NCI-H69 (cell line): ENCODE measurements around the gene KLK15.

Experiments
- DNase-seq: peaks from one replicate; lab custom pipeline; 2025; lab: John Stamatoyannopoulos, UW

Gene KLK15

GRCh38 chr19:50833117-50833801 is at the start of gene KLK15:
TSS of gene KLK15 (minus strand) at chr19:50833574. CDS start at chr19:50831492, 2,082 bp downstream.
- no peak for DNase-seq

- DNase-seq = no peak
These were observed 48.8 kb upstream of the KLK15 start for GRCh38 chr19:50882188-50882587.

GRCh38 chr19:50880241-50880640 is 46.9 kb upstream of the KLK15 start:
- no peak for DNase-seq

GRCh38 chr19:50878851-50879250 is 45.5 kb upstream of the KLK15 start:
- DNase-seq = no peak

GRCh38 chr19:50877338-50877737 is 44.0 kb upstream of the KLK15 start:
- DNase-seq = peak; percentile 86

- peak; percentile 73 for DNase-seq
These were observed 43.1 kb upstream of the KLK15 start for GRCh38 chr19:50876456-50876855.

- DNase-seq = peak; percentile 14
These were observed 42.5 kb upstream of the KLK15 start for GRCh38 chr19:50875795-50876422.

GRCh38 chr19:50874211-50874610 is 40.8 kb upstream of the KLK15 start:
- no peak for DNase-seq

- no peak for DNase-seq
These were observed 39.7 kb upstream of the KLK15 start, which contains the start of gene KLK2 for GRCh38 chr19:50873056-50873455. TSS of gene KLK2 (plus strand) at chr19:50873439. CDS start at chr19:50873474, 35 bp downstream.

- peak; percentile 45 for DNase-seq
These were observed 37.2 kb upstream of the KLK15 start for GRCh38 chr19:50870417-50871089.

- no peak for DNase-seq
These were observed 36.1 kb upstream of the KLK15 start for GRCh38 chr19:50869479-50869878.

GRCh38 chr19:50861496-50862286 is 28.3 kb upstream of the KLK15 start:
- no peak for DNase-seq

- no peak for DNase-seq
These were observed 27.6 kb upstream of the KLK15 start for GRCh38 chr19:50861010-50861409.

- no peak for DNase-seq
These were observed 26.5 kb upstream of the KLK15 start for GRCh38 chr19:50859849-50860248.

GRCh38 chr19:50858886-50859285 is 25.5 kb upstream of the KLK15 start:
- peak; percentile 96 for DNase-seq

GRCh38 chr19:50857366-50857765 is 24.0 kb upstream of the KLK15 start:
- no peak for DNase-seq

GRCh38 chr19:50854636-50855410 is 21.4 kb upstream of the KLK15 start, which contains the start of gene KLK3:
TSS of gene KLK3 (plus strand) at chr19:50854915. CDS start at chr19:50854956, 41 bp downstream.
- DNase-seq = no peak

GRCh38 chr19:50851620-50852019 is 18.2 kb upstream of the KLK15 start:
- no peak for DNase-seq

GRCh38 chr19:50850738-50851137 is 17.4 kb upstream of the KLK15 start:
- no peak for DNase-seq

- peak; percentile 96 for DNase-seq
These were observed 11.0 kb upstream of the KLK15 start for GRCh38 chr19:50844296-50844935.

- DNase-seq = peak; percentile 93
These were observed 10.4 kb upstream of the KLK15 start for GRCh38 chr19:50843701-50844221.
